NCI-H187 treated with DMSO at 0.1 percent for 48 hours (cell line): ENCODE measurements around the gene BABAM1.

ENCODE experiments used
- DNase-seq: peaks from one replicate; lab custom pipeline; 2025; lab: John Stamatoyannopoulos, UW

BABAM1 gene

DNA sequence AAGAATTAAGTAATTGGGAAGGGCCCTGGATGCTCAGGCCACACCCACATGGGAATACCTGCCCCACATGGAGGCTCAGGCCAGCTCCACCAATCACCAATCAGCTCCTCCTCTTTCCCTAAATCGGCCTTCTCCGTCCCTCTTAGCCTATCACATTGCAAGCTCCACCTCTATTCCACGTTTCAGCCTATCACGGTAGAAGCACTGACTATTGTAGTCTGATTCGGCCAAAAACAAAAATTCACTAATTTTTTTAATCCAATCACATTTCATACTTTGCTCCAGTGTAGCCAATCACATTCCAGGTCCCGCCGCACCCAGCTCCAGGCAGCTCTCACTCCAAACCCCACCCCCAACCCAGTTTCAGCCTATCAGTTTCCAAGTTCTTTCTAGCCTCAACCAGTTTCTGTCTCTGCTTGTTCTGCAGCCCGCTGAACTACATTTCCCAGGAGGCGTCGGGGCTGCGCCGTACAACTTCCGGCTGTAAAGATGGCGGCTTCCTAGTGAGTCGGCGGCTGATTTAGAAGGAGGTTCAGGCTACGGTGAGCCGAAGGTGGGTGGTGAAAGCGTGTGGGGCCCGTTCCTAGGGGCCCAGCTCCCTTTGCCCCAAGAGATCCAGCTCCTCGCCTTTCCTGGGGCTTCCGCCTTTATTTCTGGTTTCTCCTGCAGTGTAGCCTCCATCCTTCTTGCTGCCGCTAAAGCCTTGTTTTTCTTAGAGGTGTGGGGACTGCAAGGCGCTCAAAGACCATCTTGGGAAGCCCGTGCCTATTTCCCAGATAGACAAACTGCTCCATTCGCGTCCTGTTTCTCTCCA lies at the start of gene BABAM1:
TSS of gene BABAM1 (plus strand) at position 469 of the 814 bp plus-strand sequence. CDS start 1,364 bp downstream, outside the sequence.
- DNase-seq = peak; percentile 84

- DNase-seq = no peak
Observed at GRCh38 chr19:17219286-17219685, 48.0 kb upstream of the BABAM1 start.

- DNase-seq = no peak
Observed at GRCh38 chr19:17220207-17220758, 47.0 kb upstream of the BABAM1 start.

GRCh38 chr19:17225053-17225452 lies 42.2 kb upstream of the BABAM1 start:
- no peak for DNase-seq

- peak; percentile 52 for DNase-seq
Observed at GRCh38 chr19:17226002-17226933, 41.0 kb upstream of the BABAM1 start, which contains the start of gene OCEL1. OCEL1 (plus strand) TSS chr19:17226226; CDS start chr19:17226248, 22 bp downstream.

DNA sequence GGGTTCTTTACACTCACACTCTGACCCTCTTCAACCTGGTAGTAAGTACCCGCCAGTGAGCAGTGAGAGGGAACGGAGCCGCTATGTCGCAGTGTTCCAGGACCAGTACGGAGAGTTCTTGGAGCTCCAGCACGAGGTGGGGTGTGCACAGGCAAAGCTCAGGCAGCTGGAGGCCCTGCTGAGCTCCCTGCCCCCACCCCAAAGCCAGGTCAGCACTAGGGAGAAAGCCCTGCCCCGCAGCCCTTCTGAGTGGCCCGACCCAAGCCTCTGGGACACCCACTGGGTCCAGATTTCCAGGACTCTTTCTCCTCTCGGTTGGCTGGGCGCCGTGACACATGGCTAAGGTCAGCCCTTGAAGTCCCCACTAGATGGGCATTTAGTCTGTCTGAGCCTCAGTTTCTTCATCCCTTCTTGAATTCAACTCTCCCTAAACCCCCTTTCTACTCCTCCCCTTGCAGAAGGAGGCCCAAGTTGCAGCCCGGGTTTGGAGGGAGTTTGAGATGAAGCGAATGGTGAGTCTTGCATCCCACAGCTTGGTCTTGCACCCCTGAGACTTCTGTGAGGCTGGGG lies 39.4 kb upstream of the BABAM1 start:
- DNase-seq = no peak

DNA sequence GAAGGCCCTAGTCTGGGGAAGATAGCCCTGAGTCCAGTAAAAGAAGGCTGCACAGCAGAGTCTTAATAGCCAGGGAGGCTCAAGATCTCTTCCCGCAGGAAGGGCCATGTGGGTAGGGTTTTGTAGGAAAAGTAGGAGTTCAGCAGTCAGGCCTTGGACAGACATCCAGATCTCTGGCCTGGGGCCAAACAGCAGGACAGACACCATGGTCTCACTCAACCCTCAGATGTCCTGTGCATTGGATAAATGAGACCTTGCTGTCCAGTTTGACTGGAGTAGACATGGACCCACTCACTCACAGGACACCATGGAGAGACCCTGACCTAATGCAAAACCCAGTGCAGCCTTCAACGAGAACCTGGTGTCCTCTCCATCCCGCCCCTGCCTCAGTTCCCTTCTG lies 37.4 kb upstream of the BABAM1 start:
- no peak for DNase-seq

GRCh38 chr19:17232258-17232657 lies 35.0 kb upstream of the BABAM1 start:
- no peak for DNase-seq

GRCh38 chr19:17234911-17235299 lies 32.3 kb upstream of the BABAM1 start:
- DNase-seq = no peak

DNA sequence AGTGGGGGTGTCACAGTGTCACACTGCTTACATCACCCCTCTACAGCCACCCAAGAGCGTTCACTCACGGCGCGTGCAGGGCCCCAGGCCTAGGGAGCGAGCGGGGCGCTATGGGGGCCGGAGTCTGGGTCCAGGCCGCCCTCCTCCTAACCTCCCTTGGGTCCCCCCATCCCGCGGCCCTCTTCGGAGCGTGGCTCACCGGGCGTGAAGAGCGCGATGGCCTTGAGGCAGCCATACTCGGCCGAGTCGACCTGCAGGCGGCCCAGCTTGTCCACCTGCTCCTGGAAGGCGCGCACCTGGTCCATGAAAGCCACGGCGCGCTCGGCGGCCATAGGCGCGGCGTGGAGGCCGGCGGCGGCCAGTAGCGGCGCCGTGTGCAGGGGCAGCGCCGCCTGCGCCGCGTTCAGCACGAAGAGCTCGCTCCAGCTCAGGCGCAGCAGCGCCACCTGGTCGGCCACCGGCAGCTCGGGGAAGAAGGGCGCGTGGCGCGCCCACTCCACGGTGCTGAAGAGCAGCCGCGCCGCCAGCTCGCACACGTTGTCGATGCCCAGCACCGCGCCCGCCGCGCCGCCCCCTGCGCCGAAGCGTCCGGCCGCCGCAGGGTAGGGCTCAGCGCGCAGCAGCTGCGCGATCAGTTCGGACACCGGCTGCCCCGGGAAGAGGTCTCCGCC lies 31.8 kb upstream of the BABAM1 start:
- no peak for DNase-seq

DNA sequence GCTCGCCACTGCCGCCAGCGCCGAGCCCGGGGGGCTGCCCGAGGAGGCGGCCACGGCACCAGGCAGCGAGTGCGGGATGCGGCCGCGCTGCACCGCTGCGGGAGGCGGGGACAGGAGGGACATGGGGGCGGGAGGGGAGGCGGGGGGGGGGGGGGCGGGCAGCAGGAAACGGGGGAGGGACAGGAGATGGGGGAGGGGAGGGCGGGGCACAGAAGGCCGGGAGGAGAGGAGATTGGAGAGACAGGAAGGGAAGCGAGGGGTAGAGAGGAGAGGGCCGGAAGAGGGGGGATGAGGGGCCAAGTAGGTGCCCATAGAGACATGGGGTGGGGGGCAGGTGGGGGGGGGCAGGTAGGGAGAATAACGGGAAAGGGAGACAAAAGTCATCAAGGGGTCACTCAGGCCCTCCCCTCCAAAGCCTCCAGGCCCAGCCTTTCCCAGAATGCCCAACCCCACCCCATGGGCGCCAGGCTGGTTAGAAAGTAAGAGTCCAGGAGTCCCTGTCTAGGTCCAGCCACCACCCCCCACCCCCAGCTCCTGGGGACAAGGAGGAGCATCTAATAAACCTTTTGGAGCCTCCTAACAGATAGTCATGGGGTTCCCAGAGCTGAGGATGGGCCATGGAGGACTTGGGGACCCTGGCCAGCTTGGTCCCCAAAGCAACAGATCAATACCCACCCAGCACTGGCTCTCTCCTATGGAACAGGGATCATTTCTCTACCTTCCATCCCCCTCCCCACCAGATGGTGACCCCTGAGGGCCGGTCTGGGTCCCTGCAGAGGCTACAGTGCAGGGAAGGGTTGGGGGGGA lies 31.1 kb upstream of the BABAM1 start:
- no peak for DNase-seq

DNA sequence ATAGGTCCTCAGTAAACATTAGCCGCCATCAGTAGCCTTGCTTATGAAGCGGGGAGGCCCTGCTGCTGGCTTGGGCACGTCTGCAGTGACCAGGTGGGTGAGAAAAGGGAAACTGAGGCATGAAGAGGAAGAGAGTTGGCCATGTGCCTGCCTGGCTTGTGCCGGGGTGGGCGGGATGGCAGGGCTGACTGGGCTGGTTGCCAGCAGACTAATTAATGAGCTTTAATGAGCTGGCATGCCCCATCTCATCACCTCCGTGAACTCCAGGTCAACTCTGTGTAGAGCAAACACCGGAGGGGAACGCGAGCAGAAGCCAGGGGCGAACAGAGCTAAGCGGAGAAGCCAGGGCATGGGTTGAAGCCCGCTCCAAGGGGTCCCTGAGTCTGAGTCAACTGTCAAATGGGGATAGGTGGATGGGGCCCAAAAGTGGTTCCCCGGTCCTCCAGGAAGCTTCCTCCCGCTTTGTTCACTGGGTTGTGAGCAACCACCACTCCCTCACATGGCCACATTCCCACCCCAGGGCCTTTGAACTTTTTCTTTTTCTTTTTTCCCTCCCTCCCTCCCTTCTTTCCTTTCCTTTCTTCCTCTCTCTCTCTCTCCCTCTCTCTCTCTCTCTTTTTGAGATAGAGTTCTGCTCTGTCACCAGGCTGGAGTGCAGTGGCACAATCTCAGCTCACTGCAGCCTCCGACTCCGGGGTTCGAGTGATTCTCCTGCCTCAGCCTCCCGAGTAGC lies 30.3 kb upstream of the BABAM1 start:
- DNase-seq = no peak

DNA sequence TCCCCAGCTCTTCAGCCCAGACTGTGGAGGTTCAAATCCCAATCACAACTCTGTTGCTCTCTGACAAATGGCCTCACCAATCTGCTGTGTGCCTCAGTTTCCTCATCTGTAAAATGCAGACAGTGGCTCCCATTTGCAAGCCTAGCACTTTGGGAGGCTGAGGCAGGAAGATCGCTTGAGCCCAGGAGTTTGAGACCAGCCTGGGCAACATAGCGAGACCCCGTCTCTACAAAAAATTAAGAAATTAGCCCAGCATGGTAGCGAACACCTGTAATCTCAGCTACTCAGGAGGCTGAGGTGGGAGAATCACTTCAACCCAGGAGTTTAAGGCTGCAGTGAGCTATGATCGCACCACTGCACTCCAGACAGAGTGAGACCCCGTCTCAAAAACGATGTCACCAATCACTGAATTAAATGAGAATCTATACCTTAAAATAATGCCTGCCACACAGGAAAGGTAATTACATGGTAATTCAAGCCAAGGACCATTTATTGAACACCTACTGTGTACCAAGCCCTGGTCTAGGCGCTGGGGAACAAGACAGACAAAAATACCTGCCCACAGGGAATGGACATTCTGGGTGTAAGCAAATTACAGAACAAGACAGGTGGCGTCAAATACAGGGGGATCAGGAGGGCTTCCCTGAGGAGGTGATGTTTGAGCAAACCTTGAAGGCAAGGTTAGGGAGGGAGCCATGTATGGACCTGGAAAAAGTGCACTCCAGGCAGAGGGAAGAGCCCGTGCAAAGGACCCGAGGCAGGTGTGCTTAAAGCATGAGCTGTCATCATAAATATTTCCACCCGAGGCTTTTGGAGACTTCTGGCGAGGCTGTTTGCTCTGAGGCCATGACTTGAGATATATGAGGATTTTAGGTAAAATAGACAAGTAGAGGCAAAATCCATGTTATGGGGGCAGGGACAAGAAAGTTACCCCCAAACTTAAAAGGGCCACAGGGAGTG lies 29.2 kb upstream of the BABAM1 start:
- DNase-seq = no peak

- DNase-seq = no peak
Observed at GRCh38 chr19:17240062-17240752, 27.0 kb upstream of the BABAM1 start.

DNA sequence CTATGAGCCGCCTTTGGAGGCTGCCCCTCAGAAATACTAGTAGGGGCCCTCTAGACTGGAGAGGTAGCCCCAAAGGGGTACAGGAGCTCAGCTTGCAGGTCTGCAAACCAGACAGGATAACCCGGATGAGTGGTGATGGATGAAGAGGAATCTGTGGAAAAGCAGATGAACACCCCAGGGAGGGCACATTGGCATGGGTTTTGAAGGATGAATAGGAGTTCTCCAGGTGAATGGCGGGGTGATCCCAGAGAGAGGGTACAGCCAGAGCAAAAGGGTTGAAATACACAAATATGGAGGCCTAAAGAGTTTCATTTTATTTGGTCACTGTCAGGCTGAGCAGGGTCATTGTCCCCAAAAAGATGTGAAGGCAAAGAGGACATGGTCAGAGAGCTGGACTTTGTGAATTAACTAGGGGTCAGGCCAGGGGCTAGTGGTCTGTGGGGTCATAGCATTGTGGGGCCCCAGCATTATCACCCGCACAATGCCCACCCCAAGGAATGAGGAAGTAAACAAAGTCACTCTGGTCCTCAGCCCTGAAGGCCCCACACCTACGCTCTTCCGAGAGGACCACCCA lies 26.3 kb upstream of the BABAM1 start:
- no peak for DNase-seq

GRCh38 chr19:17242431-17243208 lies 24.6 kb upstream of the BABAM1 start:
- no peak for DNase-seq

GRCh38 chr19:17243211-17243829 lies 23.9 kb upstream of the BABAM1 start:
- DNase-seq = no peak
